GM10248 (cell line): ENCODE data around the gene MED13L.
"Not testable (repeated sequence)": the region's sequence is repeated elsewhere in the genome, so short reads cannot be mapped to it uniquely, and the experiment has no call there.

Experiments
- CTCF ChIA-PET: fragments of 300-600 bp; sonication (Branson Sonifier 250); formaldehyde crosslinking; extraction: SDS; loops from one replicate; lab custom pipeline; 2021; ENCODE audit warnings: antibody characterized with exemption; lab: Yijun Ruan, JAX
- POLR2A ChIA-PET: fragments of 350-650 bp; sonication (Branson Sonifier 250); formaldehyde crosslinking; extraction: SDS; loops from one replicate; lab custom pipeline; 2020; ENCODE audit warnings: antibody characterized with exemption; lab: Yijun Ruan, JAX
- DNase-seq: peaks from one replicate; pipeline ENCODE4 v3.0.0; 2012; ENCODE audit errors: extremely low spot score
- CTCF ChIP-seq: IDR thresholded peaks from 2 replicates; pipeline ENCODE4 v1.5.1; 2012; ENCODE audit warnings: mild to moderate bottlenecking, low read depth; ENCODE audit errors: extremely low read depth, missing control alignments, control extremely low read depth

The MED13L gene

GRCh38 chr12:115979351-115979750 lies 298.1 kb downstream of the MED13L start:
- DNase-seq: no peak
- CTCF ChIA-PET: interaction anchor here (0.9 to 1.8 kb wide), 3 partner anchors 11 to 730 kb away, joined by 3 to 7 read pairs (median 3); no protein-coding TSS in a partner anchor
- no peak for TF ChIP-seq CTCF
- POLR2A ChIA-PET: no interaction called here

DNA sequence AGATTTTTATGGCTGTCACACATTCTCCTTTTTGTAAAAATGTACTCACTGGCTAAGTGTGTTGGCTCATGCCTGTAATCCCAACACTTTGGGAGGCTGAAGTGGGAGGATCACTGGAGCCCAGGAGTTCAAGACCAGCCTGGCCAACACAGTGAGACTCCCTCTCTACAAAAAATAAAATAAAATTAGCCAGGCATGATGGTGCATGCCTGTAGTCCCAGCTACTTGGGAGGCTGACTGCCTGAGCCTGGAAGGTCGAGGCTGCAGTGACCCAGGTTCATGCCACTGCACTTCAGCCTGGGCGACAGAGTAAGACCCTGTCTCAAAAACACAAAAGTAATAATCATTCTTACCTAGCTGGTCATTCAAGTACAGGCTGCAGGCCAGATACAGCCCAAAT lies 300.7 kb downstream of the MED13L start:
- DNase-seq: not testable (repeated sequence)
- CTCF ChIA-PET: interaction anchor here (0.7 to 1.6 kb wide), 3 partner anchors 13 to 1143 kb away, joined by 3 to 5 read pairs (median 3); no protein-coding TSS in a partner anchor

GRCh38 chr12:115975411-115975810 lies 302.1 kb downstream of the MED13L start:
- no peak for DNase-seq
- CTCF ChIA-PET: interaction anchor here (0.8 to 1.6 kb wide), 2 partner anchors 15 to 23 kb away, joined by 3 to 5 read pairs; no protein-coding TSS in a partner anchor
- TF ChIP-seq CTCF: no peak
- POLR2A ChIA-PET: no interaction called here

More for the DNA sequence above, 300.7 kb downstream of the MED13L start:
- POLR2A ChIA-PET: not testable (repeated sequence)

DNA sequence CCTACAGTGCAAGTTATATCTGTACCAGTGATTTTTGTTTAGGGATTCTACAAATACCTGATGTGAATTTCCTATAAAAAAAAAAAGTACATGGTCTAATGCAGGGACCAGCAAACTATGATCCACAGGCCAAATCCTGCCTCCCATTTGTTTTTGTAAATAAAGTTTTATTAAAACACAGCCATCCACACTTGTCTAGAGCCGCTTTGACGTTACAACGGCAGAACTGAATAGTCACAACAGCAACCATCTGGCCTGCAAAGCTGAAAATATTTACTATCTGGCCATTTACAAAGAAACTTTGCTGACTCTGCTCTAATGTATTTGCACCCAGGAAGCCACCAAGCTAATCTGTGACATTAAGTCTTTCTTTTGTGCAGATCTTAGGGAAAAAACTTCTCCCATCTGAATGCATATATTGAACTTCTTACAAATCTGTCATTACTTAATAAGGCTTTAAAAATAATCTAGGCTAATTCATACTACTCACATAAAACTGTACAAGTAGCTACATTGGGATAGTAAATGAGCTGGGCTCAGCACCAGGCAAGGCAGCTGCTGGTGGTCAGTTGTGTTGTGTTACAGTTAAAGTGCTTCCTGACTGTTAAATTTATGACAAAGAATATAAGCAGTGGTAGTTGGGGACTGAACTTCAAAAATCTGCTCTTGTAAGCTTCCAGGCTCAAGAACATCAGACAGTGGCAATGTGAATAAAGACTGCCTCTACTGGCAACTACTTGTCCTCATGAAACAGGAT lies 303.3 kb downstream of the MED13L start:
- POLR2A ChIA-PET: no interaction called here
- CTCF ChIA-PET: interaction anchor here (1.4 kb wide), 1 partner anchor 13 kb away, joined by 3 read pairs; no protein-coding TSS in a partner anchor
- DNase-seq: no peak

GRCh38 chr12:115973066-115973465 lies 304.4 kb downstream of the MED13L start:
- no peak for DNase-seq
- no peak for TF ChIP-seq CTCF
- ChIA-PET CTCF (no interaction called here), POLR2A (no interaction called here)

More for the DNA sequence above, 303.3 kb downstream of the MED13L start:
- no peak for TF ChIP-seq CTCF

DNA sequence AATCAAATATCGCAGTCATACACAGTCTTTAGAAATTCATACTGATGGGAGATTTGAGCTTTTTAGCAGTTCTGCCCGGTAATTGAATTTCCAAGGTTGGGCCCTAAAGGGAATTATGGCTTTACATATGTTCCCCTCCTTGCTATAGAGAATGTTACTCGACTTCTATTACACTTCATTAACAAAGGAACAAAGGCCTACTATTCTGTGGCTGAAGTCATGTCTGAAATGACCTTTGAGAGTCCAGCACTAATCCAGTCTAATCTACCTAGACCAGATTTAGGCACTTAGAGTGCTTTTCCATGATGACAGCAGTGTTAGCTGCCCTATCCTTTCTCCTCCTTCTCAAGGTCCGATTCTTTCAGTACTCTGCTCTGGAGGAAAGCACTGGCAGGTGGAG lies 305.3 kb downstream of the MED13L start:
- ChIA-PET POLR2A (no interaction called here), CTCF (interaction anchor here (1.5 kb wide), 1 partner anchor 17 kb away, joined by 4 read pairs; no protein-coding TSS in a partner anchor)
- DNase-seq: no peak
- no peak for TF ChIP-seq CTCF

DNA sequence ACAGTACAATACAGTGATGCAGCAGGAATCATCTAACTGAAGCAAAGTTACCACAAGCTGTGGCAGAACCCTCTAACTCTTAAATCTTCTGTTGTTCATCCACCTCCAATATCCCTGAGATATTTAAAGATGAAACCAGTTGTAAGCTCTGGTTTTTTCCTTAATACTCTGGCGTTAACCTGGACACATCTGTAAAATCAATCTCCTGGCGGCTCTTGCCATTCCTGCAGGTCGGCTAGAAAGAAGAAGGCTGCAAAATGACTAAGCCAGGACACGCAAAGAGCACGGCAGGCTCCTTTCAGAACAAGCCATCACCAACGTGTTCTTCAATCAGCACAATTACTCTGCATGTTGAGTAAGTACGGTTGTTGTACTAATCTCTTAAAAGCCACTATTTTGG lies 309.3 kb downstream of the MED13L start:
- no peak for DNase-seq
- ChIA-PET CTCF (interaction anchor here (0.7 kb wide), 1 partner anchor 30 kb away, joined by 3 read pairs; no protein-coding TSS in a partner anchor), POLR2A (no interaction called here)
- TF ChIP-seq CTCF: no peak
